Suppressor macrophage (primary cell): Measurements from ENCODE around the gene PHOX2B.

Source experiments
- DNase-seq, 4 experiments: peaks; one replicate each; pipeline ENCODE4 v3.0.0-alpha.2; 2020 to 2022
- total RNA-seq, 17 experiments: gene quantifications; one replicate each; lab custom pipeline; 2026; ENCODE audit warnings: mixed read lengths in 6 of 17, inconsistent platforms in 3 of 17; lab: John Stamatoyannopoulos, UW

Gene PHOX2B
- total RNA-seq, result 0 to 1.4 (median 0) reads per million in 17 experiments

GRCh38 chr4:41748571-41749475 lies at the start of gene PHOX2B:
Gene PHOX2B, minus strand, starts transcription at chr4:41748725. Its CDS starts 115 bp downstream, at chr4:41748610.
- no peak for DNase-seq

DNA sequence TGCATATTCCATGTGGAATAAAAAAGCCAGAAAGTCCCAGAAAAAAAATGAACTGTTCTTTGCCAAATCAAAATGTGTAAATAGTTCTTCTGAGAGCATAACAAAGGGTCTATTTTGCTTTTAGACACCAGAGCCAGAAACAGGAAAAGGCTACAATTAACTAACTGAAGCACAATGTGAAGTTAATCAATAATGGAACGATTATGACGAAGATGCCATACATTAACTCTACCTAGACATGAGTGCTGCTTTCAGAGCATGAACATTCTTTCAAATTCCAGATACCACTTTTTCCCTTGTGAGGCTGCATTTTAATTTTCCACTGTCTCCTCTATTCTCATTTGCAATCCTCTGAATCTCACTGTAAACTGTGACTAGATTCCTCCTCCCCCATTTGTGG lies 48.7 kb upstream of the PHOX2B start:
- no peak for DNase-seq

DNA sequence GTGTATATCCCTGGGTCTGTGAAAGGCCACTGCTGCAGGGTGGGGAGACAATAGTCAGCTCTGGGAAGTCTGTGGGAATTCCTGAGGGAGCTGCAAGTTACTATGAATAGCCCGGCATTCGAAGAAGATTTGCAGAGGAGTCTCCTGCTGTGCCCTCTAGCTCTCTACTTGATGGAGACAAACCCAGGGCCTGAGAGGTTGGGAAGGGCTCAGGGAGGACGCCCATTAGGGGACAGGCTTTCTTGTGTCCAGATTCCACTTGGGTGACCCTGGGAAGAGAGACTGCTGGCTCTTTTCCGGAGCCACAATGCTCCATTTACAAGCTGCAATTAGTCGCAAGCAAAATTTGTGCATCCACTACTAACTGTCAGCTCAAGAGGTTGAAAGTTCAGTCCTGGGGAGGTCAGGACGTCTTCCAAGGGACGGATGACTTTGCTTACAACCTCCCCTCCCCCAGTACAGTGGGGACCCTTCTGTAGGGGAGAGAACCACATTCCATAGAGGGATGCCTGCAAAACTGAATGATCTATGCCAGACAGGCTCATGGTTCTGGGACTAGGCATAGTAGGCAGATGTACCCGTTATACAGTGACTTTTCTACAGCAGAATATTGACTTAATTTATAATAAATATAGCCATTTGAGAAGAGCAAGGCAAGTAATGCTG lies 48.2 kb upstream of the PHOX2B start:
- DNase-seq, result no peak

GRCh38 chr4:41795796-41796385 lies 47.4 kb upstream of the PHOX2B start:
- DNase-seq, result no peak

GRCh38 chr4:41792166-41792565 lies 43.6 kb upstream of the PHOX2B start:
- peak in 1 of 4 experiments; percentile 5 for DNase-seq

DNA sequence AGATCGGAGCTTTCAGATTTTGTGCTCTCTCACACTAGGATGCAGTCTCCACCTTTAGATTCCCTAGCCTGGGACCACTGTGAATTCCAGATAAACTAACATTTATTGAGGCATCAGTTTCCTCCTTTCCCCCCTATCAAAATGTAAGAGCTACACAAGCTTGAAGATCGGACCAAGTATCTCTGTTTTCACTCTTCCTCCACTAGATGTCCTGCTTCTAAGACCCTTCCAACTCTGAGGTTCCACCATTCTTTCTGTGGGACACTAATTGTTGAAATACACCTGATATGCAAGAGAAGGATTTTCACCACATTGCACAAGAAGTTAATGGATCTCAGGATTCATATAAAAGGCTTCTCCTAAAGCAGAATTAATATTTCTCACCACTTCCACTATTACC lies 43.0 kb upstream of the PHOX2B start:
- no peak for DNase-seq

GRCh38 chr4:41787931-41788330 lies 39.4 kb upstream of the PHOX2B start:
- DNase-seq, result no peak

- DNase-seq, result no peak
Observed at GRCh38 chr4:41785665-41786064, 37.1 kb upstream of the PHOX2B start.

DNA sequence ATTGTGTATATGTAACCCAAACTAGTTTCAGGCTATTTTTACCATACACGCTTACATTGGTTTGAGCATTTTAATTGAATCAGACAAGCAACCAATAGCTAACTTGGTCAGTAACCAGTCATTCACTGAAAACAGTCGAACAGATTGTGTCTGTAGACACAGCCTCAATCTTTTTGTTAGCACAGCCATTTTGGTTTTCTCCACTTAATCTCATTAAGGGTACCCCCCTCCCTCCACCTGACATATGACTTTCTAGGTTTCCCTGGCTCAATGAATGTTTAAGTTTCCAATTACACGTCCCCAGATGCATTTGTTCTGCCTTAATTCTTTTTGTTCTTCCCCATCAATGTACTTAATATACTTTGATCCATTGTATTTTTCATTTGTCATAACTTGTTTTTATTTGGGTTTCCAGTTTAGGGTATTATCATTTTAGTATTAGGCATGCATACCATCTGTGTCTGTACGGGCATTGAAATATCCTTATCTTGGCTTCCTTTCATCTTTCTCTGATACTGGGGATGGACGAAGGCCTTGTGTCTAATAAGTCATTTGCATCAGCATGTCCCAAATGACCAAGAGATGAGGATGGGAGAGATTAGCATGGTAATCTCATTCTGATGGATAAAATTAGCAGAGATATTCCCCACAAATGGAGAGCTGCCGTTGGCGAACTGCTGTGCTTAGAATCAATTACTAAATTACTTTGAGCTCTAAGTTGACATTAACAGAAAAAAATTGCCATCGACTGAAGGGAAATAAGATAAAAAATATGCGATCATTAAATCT lies 35.9 kb upstream of the PHOX2B start:
- DNase-seq, result no peak

GRCh38 chr4:41776466-41776865 lies 27.9 kb upstream of the PHOX2B start:
- DNase-seq, result no peak

- no peak for DNase-seq
Observed at GRCh38 chr4:41763729-41764128, 15.2 kb upstream of the PHOX2B start.

GRCh38 chr4:41758884-41759283 lies 10.4 kb upstream of the PHOX2B start:
- no peak for DNase-seq

DNA sequence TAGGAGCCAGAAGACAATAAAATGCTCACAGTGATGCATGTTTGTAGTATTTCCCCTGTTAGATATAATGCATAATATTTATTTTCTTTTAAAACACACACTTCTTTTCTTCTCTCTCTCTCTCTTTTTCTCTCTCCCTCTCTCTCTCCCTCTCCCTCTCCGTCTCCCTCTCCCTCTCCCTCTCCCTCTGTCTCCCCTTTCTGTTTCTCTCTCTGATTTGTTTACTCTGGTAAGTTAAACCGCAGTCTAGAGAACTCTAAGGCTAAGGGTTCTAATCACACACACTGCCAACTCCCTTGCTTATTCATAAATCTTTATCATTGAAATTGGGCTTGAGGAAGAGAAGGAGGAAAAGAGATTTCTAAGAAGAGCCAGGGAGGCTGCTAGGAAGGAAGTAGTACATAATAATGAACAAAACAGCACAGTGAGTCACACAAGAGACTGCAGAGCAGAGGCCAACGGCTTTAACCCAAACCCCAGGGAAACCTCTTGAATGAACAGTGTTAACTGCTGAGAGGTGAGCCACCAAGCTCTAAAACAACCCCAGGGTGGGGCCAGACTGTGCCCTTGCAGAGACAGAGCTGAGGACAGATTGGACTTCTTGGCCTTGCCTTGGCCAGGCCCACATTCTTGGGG lies 9.1 kb upstream of the PHOX2B start:
- no peak for DNase-seq

DNA sequence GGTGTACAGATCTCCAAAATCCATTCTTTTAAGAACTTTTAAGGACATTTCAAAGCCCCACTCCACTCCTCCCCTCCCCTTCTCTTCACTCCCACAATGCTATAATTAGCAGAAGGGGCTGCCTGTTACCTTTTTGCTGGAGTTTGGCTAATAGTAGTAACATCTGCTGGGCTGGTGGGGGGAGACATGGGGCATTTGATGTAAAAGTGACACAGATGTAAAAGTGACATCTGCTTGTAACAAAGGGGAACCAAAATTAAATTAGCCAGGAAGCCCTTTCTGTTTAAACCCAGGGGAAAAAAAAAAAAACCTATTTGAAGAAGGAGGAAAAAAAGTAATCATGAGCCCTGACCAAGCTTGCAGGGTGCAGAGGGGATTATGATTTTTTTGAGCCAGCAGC lies 5.4 kb upstream of the PHOX2B start:
- no peak for DNase-seq

DNA sequence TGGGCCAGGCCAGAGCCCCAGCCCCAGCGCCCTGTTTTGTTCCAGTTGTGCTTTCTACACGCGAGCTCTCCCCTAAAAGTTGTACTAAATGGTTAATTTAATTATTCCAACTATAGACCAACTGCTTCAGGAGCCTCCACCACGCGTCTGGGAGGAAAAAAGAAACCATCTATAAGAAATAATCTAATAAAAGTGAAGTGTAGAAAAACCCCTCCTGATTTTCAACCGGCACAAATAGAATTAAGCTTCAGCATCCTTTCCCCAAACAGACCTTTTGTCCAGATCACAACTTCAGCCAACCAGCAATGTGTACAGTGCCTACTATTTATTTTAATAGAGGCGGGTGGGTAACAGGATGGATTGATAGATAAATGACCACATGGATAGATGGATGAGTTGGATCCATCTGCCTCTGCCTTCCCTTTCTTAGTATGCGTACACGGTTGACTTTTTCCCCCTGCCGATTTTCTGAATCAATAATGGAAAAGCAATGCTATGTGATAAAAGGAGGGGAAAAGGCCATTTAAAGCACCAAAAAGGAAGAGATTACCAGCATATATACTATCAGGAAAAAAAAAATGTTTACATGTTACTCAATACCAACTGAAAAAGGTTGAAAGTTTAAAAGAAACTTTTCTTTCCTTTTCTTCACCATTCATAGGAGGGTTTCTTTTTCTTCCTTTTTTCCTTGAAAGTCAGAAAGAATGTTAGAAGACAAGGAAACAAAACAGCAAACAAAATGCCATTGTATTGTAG lies 3.7 kb upstream of the PHOX2B start:
- DNase-seq, result no peak

- DNase-seq, result peak in 1 of 4 experiments; percentile 1
Observed at GRCh38 chr4:41751449-41752061, 3.0 kb upstream of the PHOX2B start.

GRCh38 chr4:41750626-41751448 lies 2.3 kb upstream of the PHOX2B start:
- DNase-seq, result no peak

DNA sequence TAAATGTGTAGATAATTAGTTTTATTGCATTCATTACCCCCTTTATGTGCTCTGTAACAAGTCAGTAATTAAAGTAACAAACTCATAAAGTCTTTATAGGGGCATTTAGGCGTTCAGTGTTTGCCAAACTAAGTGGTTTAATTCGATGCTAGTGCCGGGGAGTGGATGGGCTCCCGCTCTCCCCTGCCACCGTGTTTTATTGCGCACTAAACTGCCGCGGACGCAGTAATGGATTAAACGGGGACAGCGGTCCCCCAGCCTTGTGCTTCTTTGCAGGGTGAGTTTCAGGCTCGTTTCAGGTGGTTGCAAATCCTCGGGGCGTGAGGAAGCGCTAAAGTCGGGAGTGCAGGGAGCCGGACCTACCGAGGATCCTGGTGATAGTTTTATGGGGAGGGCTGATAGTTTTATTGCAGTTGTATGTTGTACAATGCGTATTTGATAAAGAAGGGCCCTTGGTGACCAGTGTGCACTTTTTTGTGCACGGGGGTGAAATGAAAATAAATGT lies 1.6 kb upstream of the PHOX2B start:
- DNase-seq, result no peak

DNA sequence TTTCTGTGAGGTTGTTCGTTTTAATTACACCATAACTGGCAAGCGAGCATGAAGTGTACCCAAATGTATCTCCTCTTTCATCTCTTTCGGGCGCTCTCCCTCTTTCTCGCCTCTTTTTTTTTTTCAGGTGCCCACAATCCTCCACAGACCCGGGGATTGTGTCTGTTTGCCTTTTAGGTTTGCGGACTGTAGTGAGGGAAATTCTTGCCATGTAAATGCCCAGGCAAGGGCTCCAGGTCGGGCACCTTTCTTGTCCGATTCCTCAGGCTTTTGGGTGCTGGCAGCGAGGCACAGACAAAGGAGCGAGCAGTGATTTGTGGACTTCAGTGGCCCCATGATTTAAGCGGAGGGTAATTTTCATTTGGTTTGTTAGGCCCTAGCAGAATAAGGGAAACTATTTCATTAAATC lies 1.1 kb upstream of the PHOX2B start:
- no peak for DNase-seq

GRCh38 chr4:41748074-41748570 lies 403 bp downstream of the PHOX2B start:
- no peak for DNase-seq
